Liver (tissue), 9 donors: ENCODE results near the gene CSNK1D. TPM values are rescaled to one million over a fixed set of nuclear protein-coding genes. Genes with fewer than 3 reads are reported as not detected.
"Not testable (repeated sequence)": the region's sequence is repeated elsewhere in the genome, so short reads cannot be mapped to it uniquely, and the experiment has no call there.

Experiments used
- DNase-seq: peaks from one replicate; pipeline ENCODE4 v3.0.0-alpha.2; 2017; ENCODE audit warnings: low spot score
- H3K27ac ChIP-seq, 2 donors: one replicate each; pipeline ENCODE4 v1.7.0; 2013; ENCODE audit warnings: inconsistent platforms in 2 of 2, low read length in 2 of 2, control low read depth in 1 of 2, low read depth in 1 of 2, mild to moderate bottlenecking in 1 of 2
- H3K27me3 ChIP-seq, 4 donors: one replicate each; pipeline versions ENCODE4 v1.6.1 to v1.7.0; 2013; ENCODE audit warnings: low read length in 3 of 4, inconsistent platforms in 1 of 4, mild to moderate bottlenecking in 1 of 4, moderate library complexity in 1 of 4; ENCODE audit not compliant: control insufficient read depth in 4 of 4, insufficient read depth in 4 of 4
- H3K36me3 ChIP-seq, 4 donors: one replicate each; pipeline versions ENCODE4 v1.6.1 to v1.7.0; 2013; ENCODE audit warnings: low read length in 3 of 4, mild to moderate bottlenecking in 3 of 4, low read depth in 1 of 4, moderate library complexity in 1 of 4; ENCODE audit not compliant: control insufficient read depth in 4 of 4, insufficient read depth in 3 of 4
- H3K4me1 ChIP-seq, 4 donors: one replicate each; pipeline versions ENCODE4 v1.6.1 to v1.7.0; 2013; ENCODE audit warnings: low read length in 3 of 4, mild to moderate bottlenecking in 3 of 4, moderate library complexity in 1 of 4; ENCODE audit not compliant: control insufficient read depth in 4 of 4, insufficient read depth in 4 of 4
- H3K4me3 ChIP-seq, 3 donors: one replicate each; pipeline versions ENCODE4 v1.6.1 to v1.7.0; 2013; ENCODE audit warnings: low read length in 3 of 3, control low read depth in 1 of 3, low read depth in 1 of 3, mild to moderate bottlenecking in 1 of 3
- H3K9ac ChIP-seq, 2 donors: one replicate each; pipeline ENCODE4 v1.7.0; 2013; ENCODE audit warnings: low read length in 2 of 2, mild to moderate bottlenecking in 2 of 2, moderate library complexity in 2 of 2, control low read depth in 1 of 2, low read depth in 1 of 2
- H3K9me3 ChIP-seq, 4 donors: one replicate each; pipeline versions ENCODE4 v1.6.1 to v1.7.0; 2013; ENCODE audit warnings: low read length in 3 of 4; ENCODE audit not compliant: control insufficient read depth in 4 of 4
- ATF3 ChIP-seq: IDR thresholded peaks from 2 replicates; pipeline ENCODE4 v1.6.1; 2016; ENCODE audit warnings: antibody characterized with exemption
- CTCF ChIP-seq: fragments of 150-350 bp; IDR thresholded peaks from 2 replicates; pipeline ENCODE4 v1.5.1; 2017; ENCODE audit warnings: improper control_type of control experiment, low read depth, low read length; ENCODE audit not compliant: missing input control
- FOXA1 ChIP-seq: IDR thresholded peaks from 2 replicates; pipeline ENCODE4 v1.6.1; 2016; ENCODE audit warnings: antibody characterized with exemption
- FOXA2 ChIP-seq: IDR thresholded peaks from 2 replicates; pipeline ENCODE4 v1.6.1; 2016; ENCODE audit warnings: antibody characterized with exemption
- HNF4A ChIP-seq, 2 donors: conservative IDR thresholded peaks; 2 replicates each; pipeline ENCODE4 v1.6.1; 2016; ENCODE audit warnings: antibody characterized with exemption in 2 of 2, mild to moderate bottlenecking in 2 of 2
- NR2F2 ChIP-seq: IDR thresholded peaks from 2 replicates; pipeline ENCODE4 v1.6.1; 2016; ENCODE audit warnings: antibody characterized with exemption
- RAD21 ChIP-seq, 2 donors: IDR thresholded peaks; 2 replicates each; pipeline ENCODE4 v1.6.1; 2016; ENCODE audit warnings: antibody characterized with exemption in 2 of 2, mild to moderate bottlenecking in 2 of 2
- REST ChIP-seq: IDR thresholded peaks from 2 replicates; pipeline ENCODE4 v1.6.1; 2016; ENCODE audit warnings: antibody characterized with exemption, mild to moderate bottlenecking
- RXRA ChIP-seq, 2 donors: IDR thresholded peaks; 2 replicates each; pipeline ENCODE4 v1.6.1; 2017 to 2018; ENCODE audit warnings: antibody characterized with exemption in 2 of 2, mild to moderate bottlenecking in 1 of 2
- SP1 ChIP-seq: IDR thresholded peaks from 2 replicates; pipeline ENCODE4 v1.6.1; 2018; ENCODE audit warnings: antibody characterized with exemption, mild to moderate bottlenecking
- TAF1 ChIP-seq: conservative IDR thresholded peaks from 2 replicates; pipeline ENCODE4 v1.6.1; 2016; ENCODE audit warnings: antibody characterized with exemption, mild to moderate bottlenecking
- YY1 ChIP-seq: IDR thresholded peaks from 2 replicates; pipeline ENCODE4 v1.6.1; 2016; ENCODE audit warnings: antibody characterized with exemption, mild to moderate bottlenecking
- WGBS: extraction: QIAGEN DNeasy Blood & Tissue Kit; methylation state at CpG from one replicate; pipeline ENCODE4 v1.1.7; 2013; 5-methylcytosine and 5-hydroxymethylcytosine counted together
- polyA plus RNA-seq, 2 donors: library from polyadenylated mRNA; stranded (reverse) in 1 of 2; unstranded in 1 of 2; fragments of 200-250 nt in 1 of 2; fragments of >200 nt in 1 of 2; fragmentation: Nextera tagmentation in 1 of 2; extraction: Ambion mirVana in 1 of 2; gene quantifications; one replicate each; pipeline versions ENCODE4 v1.2.1 to v1.2.3, GENCODE V29; 2013 to 2015
- total RNA-seq, 2 donors: library from RNA; depleted of rRNA; stranded (reverse); fragments of >200 nt; gene quantifications; one replicate each; pipeline ENCODE4 v1.2.3, GENCODE V29; 2014
- donor health status: healthy.
- donor health status: healthy.
- donor health status: healthy.
- donor health status: healthy.
- donor health status: healthy.

CSNK1D gene
- total and polyA plus RNA-seq, 4 donors = 22.0 to 49.0 (median 34.2) TPM

DNA sequence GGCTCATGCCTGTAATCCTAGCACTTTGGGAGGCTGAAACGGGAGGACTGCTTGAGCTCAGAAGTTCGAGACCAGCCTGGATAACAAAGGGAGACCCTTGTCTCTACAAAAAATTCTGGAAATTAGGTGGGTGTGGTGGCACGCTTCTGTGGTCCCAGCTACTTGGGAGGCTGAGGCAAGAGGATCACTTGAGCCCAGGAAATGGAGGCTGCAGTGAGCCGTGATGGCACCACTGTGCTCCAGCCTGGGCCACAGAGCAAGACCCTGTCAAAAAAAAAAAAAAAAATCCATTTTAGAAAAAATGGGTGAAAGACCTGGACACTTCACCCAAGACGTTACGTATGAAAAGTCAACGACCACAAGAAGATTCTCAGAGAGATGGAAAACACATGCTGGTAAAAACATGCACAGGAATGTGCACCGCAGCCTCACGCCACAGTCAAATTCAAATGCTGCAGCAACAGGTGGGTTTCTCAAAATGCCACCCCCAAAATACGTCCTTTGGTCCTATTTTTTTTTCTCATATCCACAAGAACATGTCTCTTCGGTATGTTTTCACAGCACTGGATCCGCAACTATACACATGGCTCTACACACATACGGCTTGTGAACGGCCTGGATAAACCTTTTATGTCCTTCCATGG lies 17.1 kb downstream of the CSNK1D start:
- H3K9me3 ChIP-seq = no peaks in the 10 kb centered on the region
- no peak for TF ChIP-seq FOXA2
- TF ChIP-seq SP1 = no peak
- no peak for TF ChIP-seq RAD21 (IDR thresholded peaks at IDR 0.05)
- no peak for TF ChIP-seq ATF3
- peaks cover 24 to 63% (median 49%) of the 10 kb centered on the region in 4 donors for H3K36me3 ChIP-seq
- no peaks in the 10 kb centered on the region for H3K27me3 ChIP-seq
- H3K4me3 ChIP-seq = no peak overlapping the region
- no peaks in the 10 kb centered on the region for H3K4me1 ChIP-seq
- DNase-seq = no peak
- WGBS = 95% methylated on average over 14 of the region's 14 CpGs
- no peak overlapping the region for H3K27ac ChIP-seq
- no peak overlapping the region for H3K9ac ChIP-seq

GRCh38 chr17:82255402-82255972 lies 18.0 kb downstream of the CSNK1D start:
- Histone ChIP-seq H3K27me3 (no peaks in the 10 kb centered on the region), H3K27ac (no peak overlapping the region), H3K36me3 (peaks cover 25 to 63% (median 50%) of the 10 kb centered on the region in 4 donors), H3K9ac (no peak overlapping the region), H3K9me3 (no peaks in the 10 kb centered on the region), H3K4me3 (no peak overlapping the region), H3K4me1 (no peaks in the 10 kb centered on the region)
- 90% methylated on average over 15 of the region's 15 CpGs for WGBS
- no peak for DNase-seq
- TF ChIP-seq TAF1 (no peak), SP1 (no peak), YY1 (no peak), ATF3 (no peak), NR2F2 (no peak), HNF4A (conservative IDR thresholded peaks at IDR 0.05) (no peak), RAD21 (IDR thresholded peaks at IDR 0.05) (no peak), FOXA1 (no peak), REST (no peak), FOXA2 (no peak), CTCF (no peak), RXRA (IDR thresholded peaks at IDR 0.05) (no peak)

- not testable (repeated sequence) for DNase-seq, H3K9ac ChIP-seq, H3K4me3 ChIP-seq, H3K27ac ChIP-seq, H3K27me3 ChIP-seq, H3K9me3 ChIP-seq, H3K4me1 ChIP-seq
- 98% methylated on average over 33 of the region's 33 CpGs for WGBS
- peaks cover 29 to 63% (median 50%) of the 10 kb centered on the region in 4 donors for H3K36me3 ChIP-seq
Observed at GRCh38 chr17:82254746-82255145, 18.8 kb downstream of the CSNK1D start.

GRCh38 chr17:82254096-82254495 lies 19.4 kb downstream of the CSNK1D start:
- WGBS = 98% methylated on average over 39 of the region's 39 CpGs
- not testable (repeated sequence) for H3K9me3 ChIP-seq, H3K4me1 ChIP-seq, H3K27me3 ChIP-seq, H3K27ac ChIP-seq, DNase-seq, H3K4me3 ChIP-seq, H3K9ac ChIP-seq
- peaks cover 33 to 63% (median 50%) of the 10 kb centered on the region in 4 donors for H3K36me3 ChIP-seq
